Activated CD8-positive, alpha-beta T cell treated with anti-CD3 and anti-CD28 coated beads for 36 hours (primary cell): Measurements from ENCODE around the gene CDK5RAP3. TPM values are rescaled to one million over a fixed set of nuclear protein-coding genes. Genes with fewer than 3 reads are reported as not detected.
"Not testable (repeated sequence)": the region's sequence is repeated elsewhere in the genome, so short reads cannot be mapped to it uniquely, and the experiment has no call there.

Experiments used
- ATAC-seq: fragments of 200-7000 bp; cut with Tn5 transposase; one replicate; pipeline ENCODE4 v1.10.0; 2021; ENCODE audit warnings: mild to moderate bottlenecking, moderate library complexity
- CTCF ChIA-PET: fragments of 350-600 bp; sonication (Branson Sonifier 250); formaldehyde crosslinking; loops from one replicate; lab custom pipeline; 2021; ENCODE audit warnings: antibody characterized with exemption; lab: Charles Lee
- POLR2A ChIA-PET: fragments of 350-600 bp; sonication (Branson Sonifier 250); formaldehyde crosslinking; loops from one replicate; lab custom pipeline; 2021; ENCODE audit warnings: antibody characterized with exemption; lab: Charles Lee
- DNase-seq: peaks from one replicate; pipeline ENCODE4 v3.0.0-alpha.2; 2020
- H3K27ac Mint-ChIP-seq: one replicate; pipeline ENCODE4 v1.8.0; 2021; ENCODE audit warnings: mild to moderate bottlenecking, mixed read lengths
- H3K27me3 Mint-ChIP-seq: one replicate; pipeline ENCODE4 v1.8.0; 2021; ENCODE audit warnings: mixed read lengths
- H3K36me3 Mint-ChIP-seq: one replicate; pipeline ENCODE4 v1.8.0; 2021; ENCODE audit warnings: low read depth, mixed read lengths
- H3K4me1 Mint-ChIP-seq: one replicate; pipeline ENCODE4 v1.8.0; 2021; ENCODE audit warnings: low read depth, mixed read lengths
- H3K4me3 Mint-ChIP-seq: one replicate; pipeline ENCODE4 v1.8.0; 2021; ENCODE audit warnings: mild to moderate bottlenecking, moderate library complexity, mixed read lengths
- H3K9me3 Mint-ChIP-seq: one replicate; pipeline ENCODE4 v1.8.0; 2021; ENCODE audit warnings: mixed read lengths
- CTCF ChIP-seq: fragments of 200-600 bp; IDR thresholded peaks from one replicate; pipeline ENCODE4 v1.8.0; 2022; ENCODE audit warnings: antibody characterized with exemption, mild to moderate bottlenecking
- intact Hi-C: fragments of 100-400 bp; cut with micrococcal nuclease; formaldehyde crosslinking; loops from one replicate; pipeline ENCODE4 v1.10.0; 2022
- total RNA-seq, 2 experiments: library from RNA; stranded (reverse); gene quantifications; one replicate each; pipeline ENCODE4 v1.2.3, GENCODE V29; 2021

Gene CDK5RAP3
- total RNA-seq, 2 experiments from 2014 or later = 161 to 171 TPM

GRCh38 chr17:47982645-47983390 lies 11.9 kb downstream of the CDK5RAP3 start:
- Mint-ChIP-seq H3K4me3 (no peak overlapping the region), H3K36me3 (peaks cover 30% of the 10 kb centered on the region), H3K27me3 (no peaks in the 10 kb centered on the region), H3K27ac (no peak overlapping the region), H3K9me3 (no peaks in the 10 kb centered on the region), H3K4me1 (no peaks in the 10 kb centered on the region)
- POLR2A ChIA-PET = interaction anchor here (1.2 to 1.6 kb wide), 3 partner anchors 12 to 33 kb away, joined by 3 to 4 read pairs (median 4); partner anchors contain the start of gene CDK5RAP3
- DNase-seq (no peak), ATAC-seq (no peak)
- intact Hi-C loops = no loop called here
- CTCF ChIA-PET = interaction anchor here (1.2 to 1.9 kb wide), 3 partner anchors 11 to 33 kb away, joined by 3 to 12 read pairs (median 6); partner anchors contain the start of gene CDK5RAP3
- no peak for TF ChIP-seq CTCF

DNA sequence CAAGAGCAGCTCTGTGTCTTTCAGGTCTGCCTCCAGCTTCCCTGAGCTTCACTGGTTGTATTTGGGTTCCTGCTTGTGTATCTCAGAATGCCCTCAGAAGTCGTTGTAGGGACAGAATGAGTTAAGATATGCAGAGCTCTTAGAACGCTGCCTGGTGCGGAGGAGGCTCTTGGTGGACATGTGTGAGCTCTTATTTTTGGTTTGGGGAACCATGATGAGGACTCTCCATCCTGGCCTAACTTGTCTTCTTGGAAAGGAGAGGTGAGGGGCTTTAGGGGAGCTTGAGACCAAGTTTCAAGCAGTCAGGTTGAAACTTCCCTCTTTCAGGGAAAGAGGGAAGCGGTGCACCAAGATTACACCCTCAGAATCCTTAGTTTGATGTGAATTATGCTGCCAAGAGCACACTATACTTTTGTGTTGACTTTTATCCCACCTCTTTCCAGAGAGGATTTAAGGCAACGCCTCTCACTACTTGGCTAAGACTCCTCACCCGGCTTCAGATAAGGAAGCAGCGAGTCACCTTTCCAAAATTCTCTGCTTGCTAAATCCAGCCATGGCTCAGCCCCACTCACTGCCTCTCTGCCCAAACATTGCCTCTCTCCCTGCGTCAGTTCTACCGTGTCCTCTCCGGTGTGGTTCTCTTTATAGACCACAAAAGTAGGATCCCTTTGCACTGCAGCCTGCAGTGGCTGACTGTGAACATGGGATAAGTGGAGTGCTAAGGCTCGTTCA lies 12.7 kb downstream of the CDK5RAP3 start:
- no peak for DNase-seq
- ChIA-PET CTCF (interaction anchor here (1.2 to 1.9 kb wide), 3 partner anchors 10 to 34 kb away, joined by 3 to 12 read pairs (median 6); partner anchors contain the start of gene CDK5RAP3), POLR2A (interaction anchor here (1.2 to 1.6 kb wide), 3 partner anchors 12 to 34 kb away, joined by 3 to 4 read pairs (median 4); partner anchors contain the start of gene CDK5RAP3)
- H3K27ac Mint-ChIP-seq = no peak overlapping the region
- no peaks in the 10 kb centered on the region for H3K9me3 Mint-ChIP-seq
- no peaks in the 10 kb centered on the region for H3K27me3 Mint-ChIP-seq
- no peak overlapping the region for H3K4me3 Mint-ChIP-seq
- intact Hi-C loops = no loop called here
- H3K36me3 Mint-ChIP-seq = peaks cover 26% of the 10 kb centered on the region
- ATAC-seq = no peak
- H3K4me1 Mint-ChIP-seq = no peaks in the 10 kb centered on the region
- TF ChIP-seq CTCF = no peak

DNA sequence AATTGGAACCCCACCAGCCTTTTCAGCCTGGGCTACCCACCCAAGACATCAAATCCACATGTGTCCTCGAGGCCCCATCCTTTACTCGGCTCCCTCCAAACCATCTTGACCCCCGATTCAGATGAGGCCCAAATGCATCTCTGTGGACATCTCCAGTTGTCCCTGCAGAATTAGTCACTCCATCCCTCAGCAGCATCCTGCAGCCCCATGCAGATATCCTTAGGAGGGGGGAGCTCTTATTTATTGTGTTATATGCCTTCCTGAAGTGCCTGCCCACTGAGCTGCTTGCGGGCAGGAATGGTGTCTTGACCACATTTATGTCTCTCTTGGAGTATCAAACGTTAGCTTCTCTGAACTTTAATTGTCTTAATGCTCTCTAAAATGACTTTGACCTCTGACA lies 15.6 kb downstream of the CDK5RAP3 start:
- CTCF ChIA-PET = interaction anchor here (0.9 to 4.4 kb wide), 4 partner anchors 8 to 94 kb away, joined by 3 to 19 read pairs (median 8); partner anchors contain the start of gene CDK5RAP3
- intact Hi-C loops = no loop called here
- no peaks in the 10 kb centered on the region for H3K9me3 Mint-ChIP-seq
- no peaks in the 10 kb centered on the region for H3K27me3 Mint-ChIP-seq
- H3K4me1 Mint-ChIP-seq = no peaks in the 10 kb centered on the region
- no peak for DNase-seq
- no peak overlapping the region for H3K27ac Mint-ChIP-seq
- no peak for TF ChIP-seq CTCF
- H3K36me3 Mint-ChIP-seq = peaks cover 13% of the 10 kb centered on the region
- ATAC-seq = no peak
- no peak overlapping the region for H3K4me3 Mint-ChIP-seq
- POLR2A ChIA-PET = no interaction called here

DNA sequence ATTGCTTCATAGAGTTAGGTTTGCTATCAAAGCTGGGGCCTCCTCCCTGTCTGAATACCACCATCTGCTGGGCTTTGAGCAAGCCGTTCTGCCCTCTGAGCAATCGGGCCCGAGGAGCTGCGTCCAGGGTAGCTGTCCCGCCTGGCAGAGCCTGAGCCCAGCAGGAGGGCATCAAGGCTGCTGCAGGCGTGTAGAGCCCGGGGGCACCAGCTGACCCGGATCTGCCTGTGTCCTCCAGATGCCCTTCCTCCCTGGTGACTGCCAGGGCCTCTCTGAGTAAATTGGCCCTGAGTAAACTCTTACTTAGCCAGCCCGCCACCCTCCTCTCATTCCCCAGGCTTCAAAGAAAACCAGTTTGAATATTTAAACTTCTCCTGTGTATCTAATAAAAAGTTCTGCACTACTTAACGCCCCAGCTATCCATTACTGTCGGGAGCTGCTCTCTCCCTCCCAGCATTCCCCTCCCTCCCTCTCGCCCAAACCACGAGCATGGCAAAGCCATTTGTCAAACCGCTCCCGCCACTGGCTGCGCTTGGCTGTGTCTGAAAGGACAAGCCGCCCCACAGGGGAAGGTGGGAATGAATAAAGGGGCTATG lies 16.4 kb downstream of the CDK5RAP3 start:
- POLR2A ChIA-PET = no interaction called here
- ATAC-seq = no peak
- Mint-ChIP-seq H3K9me3 (no peaks in the 10 kb centered on the region), H3K4me3 (no peak overlapping the region), H3K36me3 (peaks cover 13% of the 10 kb centered on the region), H3K27me3 (no peaks in the 10 kb centered on the region), H3K27ac (no peak overlapping the region), H3K4me1 (no peaks in the 10 kb centered on the region)
- no peak for DNase-seq
- intact Hi-C loops = no loop called here
- CTCF ChIA-PET = interaction anchor here (1.1 to 4.4 kb wide), 3 partner anchors 9 to 93 kb away, joined by 3 to 19 read pairs (median 12); partner anchors contain the start of gene CDK5RAP3
- TF ChIP-seq CTCF = no peak

GRCh38 chr17:47988445-47988844 lies 17.5 kb downstream of the CDK5RAP3 start:
- H3K27ac Mint-ChIP-seq, H3K27me3 Mint-ChIP-seq, POLR2A ChIA-PET, H3K9me3 Mint-ChIP-seq, ATAC-seq, H3K4me1 Mint-ChIP-seq, H3K4me3 Mint-ChIP-seq, H3K36me3 Mint-ChIP-seq, intact Hi-C loops, DNase-seq: not testable (repeated sequence)
- CTCF ChIA-PET = interaction anchor here (3.2 to 4.4 kb wide), 2 partner anchors 10 to 18 kb away, joined by 12 to 19 read pairs; partner anchors contain the start of gene CDK5RAP3
